Stimulated activated effector memory CD8-positive, alpha-beta T cell treated with anti-CD3 and anti-CD28 coated beads, Interleukin-12 subunit alpha, Interleukin-12 subunit beta, amount 100 ng/mL, for 72 hours (primary cell): ENCODE results near the gene OLA1.
A peak's percentile ranks its signal among the peaks of the same experiment; 100 is the strongest.
"Not testable (repeated sequence)": the region's sequence is repeated elsewhere in the genome, so short reads cannot be mapped to it uniquely, and the experiment has no call there.

ENCODE experiments used
- ATAC-seq: fragments of 150-1000 bp; cut with Tn5 transposase; 2 replicates; pipeline ENCODE4 v1.10.0; 2021
- DNase-seq, 2 donors: peaks; one replicate each; pipeline ENCODE4 v3.0.0; 2021 to 2022; ENCODE audit warnings: low spot score in 2 of 2
- H3K27ac Mint-ChIP-seq: one replicate; pipeline ENCODE4 v1.8.0; 2022; ENCODE audit warnings: mild to moderate bottlenecking, mixed read lengths
- H3K36me3 Mint-ChIP-seq: one replicate; pipeline ENCODE4 v1.8.0; 2022; ENCODE audit warnings: mild to moderate bottlenecking, mixed read lengths
- H3K4me1 Mint-ChIP-seq: one replicate; pipeline ENCODE4 v1.8.0; 2022; ENCODE audit warnings: mixed read lengths
- H3K4me3 Mint-ChIP-seq: one replicate; pipeline ENCODE4 v1.8.0; 2022; ENCODE audit warnings: mild to moderate bottlenecking, mixed read lengths
- H3K9me3 Mint-ChIP-seq: one replicate; pipeline ENCODE4 v1.8.0; 2022; ENCODE audit warnings: mixed read lengths

Gene OLA1

DNA sequence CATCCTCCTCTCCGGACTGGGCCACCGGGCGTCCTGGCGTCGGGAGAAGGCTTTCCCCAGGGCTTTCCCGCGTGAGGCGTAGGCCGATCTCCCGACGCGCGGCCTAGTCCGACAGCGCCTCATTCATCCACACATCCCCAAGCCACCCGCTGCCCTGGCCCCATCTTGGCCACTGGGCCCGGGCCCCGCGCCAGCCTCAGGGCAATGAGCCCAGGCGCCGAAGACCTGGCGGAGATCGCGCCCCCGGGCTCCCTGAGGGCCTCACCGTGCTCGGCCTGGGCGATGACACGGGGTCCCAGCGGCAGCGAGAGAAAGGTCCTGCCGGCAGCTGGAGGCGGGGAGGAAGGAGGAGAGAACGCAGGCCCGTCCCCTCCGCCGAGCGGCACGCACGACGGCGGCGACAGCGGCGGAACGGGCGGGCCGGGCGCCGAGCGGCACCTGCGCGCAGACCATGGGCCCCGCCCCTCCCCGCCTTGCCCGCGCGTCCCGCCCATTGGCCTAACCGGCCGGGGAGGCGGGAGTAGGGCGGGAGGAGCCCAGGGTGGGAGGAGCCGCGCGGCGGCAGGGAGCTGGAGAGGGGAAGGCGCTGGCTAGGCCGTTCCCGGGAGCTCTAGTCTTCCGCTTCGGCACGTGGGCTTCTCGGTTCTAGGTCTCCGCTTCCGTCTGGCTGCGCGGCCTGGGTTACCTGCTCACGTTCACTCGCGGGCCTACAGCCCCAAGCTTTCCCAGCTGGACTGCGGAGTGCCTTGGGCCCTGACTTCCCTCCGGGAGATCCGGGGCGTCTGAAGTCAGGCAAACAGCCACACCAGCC, at the start of gene OLA1:
TSS of gene OLA1 (minus strand) at position 346 of the 811 bp plus-strand sequence. CDS start 1,717 bp downstream, outside the sequence.
- peaks cover 9% of the 10 kb centered on the region for H3K4me1 Mint-ChIP-seq
- H3K36me3 Mint-ChIP-seq = peaks cover 32% of the 10 kb centered on the region
- peak within 1 kb of the TSS; percentile 88 for H3K4me3 Mint-ChIP-seq
- H3K27ac Mint-ChIP-seq = peak within 1 kb of the TSS; percentile 91
- ATAC-seq = peak; percentile 98
- DNase-seq = peak; percentile 94 to 96
- H3K9me3 Mint-ChIP-seq = no peaks in the 10 kb centered on the region

DNA sequence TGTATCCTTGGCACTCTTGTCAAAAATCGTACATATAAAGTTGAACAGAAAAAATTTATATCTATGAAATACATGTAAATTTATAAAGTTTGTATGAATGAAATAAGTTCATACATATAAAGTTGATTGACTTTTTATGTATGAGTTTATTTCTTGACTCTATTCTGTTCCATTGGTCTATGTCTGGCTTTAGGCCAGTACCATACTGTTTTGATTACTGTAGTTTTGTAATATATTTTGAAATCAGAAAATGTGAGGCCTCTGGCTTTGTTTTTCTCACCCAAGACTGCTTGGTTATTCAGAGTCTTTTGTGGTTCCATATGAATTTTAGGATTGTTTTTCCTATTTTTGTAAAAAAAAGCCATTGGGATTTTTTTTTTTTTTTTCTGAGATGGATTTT, 44.6 kb upstream of the OLA1 start:
- Mint-ChIP-seq H3K9me3 (no peaks in the 10 kb centered on the region), H3K36me3 (no peaks in the 10 kb centered on the region), H3K4me1 (no peaks in the 10 kb centered on the region), H3K4me3 (no peak overlapping the region), H3K27ac (no peak overlapping the region)
- ATAC-seq = no peak
- no peak for DNase-seq

DNA sequence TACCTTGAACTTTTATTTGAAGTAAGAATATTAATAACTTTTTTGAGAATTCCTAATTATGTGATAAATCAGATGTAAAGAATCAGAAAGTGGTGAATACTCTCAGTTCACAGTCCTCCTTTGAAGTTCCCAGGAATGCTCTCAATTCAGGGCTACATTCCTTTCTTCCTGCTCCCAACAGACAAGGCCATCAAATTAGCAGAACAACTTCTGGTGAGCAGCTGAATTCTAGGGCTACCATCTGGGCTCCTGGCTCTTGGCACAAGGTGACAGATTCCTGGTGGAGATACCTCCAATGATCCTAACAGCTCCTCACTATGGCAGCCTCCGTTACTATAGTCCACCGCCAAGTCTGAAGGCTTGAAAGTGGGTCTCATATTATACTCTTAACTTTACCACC, 37.8 kb upstream of the OLA1 start:
- Mint-ChIP-seq H3K4me1 (no peaks in the 10 kb centered on the region), H3K27ac (no peak overlapping the region), H3K36me3 (no peaks in the 10 kb centered on the region), H3K9me3 (no peaks in the 10 kb centered on the region), H3K4me3 (no peak overlapping the region)
- ATAC-seq = no peak
- DNase-seq = no peak

DNA sequence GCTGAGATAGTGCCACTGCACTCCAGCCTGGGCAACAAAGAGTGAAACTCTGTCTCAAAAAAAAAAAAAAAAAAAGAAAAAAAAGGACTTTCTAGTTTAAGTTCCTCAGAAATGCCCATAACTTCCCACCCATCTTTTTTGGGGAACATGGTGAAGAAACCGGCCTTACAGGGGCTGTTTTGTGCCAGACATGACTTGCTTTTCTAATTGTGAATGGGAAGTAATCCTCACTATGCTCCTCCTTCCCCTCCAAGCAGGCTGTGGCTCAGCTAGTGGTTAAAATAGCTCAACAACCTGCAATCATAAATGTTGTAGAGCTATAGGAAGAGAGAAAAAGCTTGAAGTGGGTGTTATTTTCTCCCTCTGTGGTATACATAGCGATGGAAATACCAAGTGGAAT, 34.1 kb upstream of the OLA1 start:
- no peak for DNase-seq
- H3K9me3 Mint-ChIP-seq = no peaks in the 10 kb centered on the region
- no peaks in the 10 kb centered on the region for H3K36me3 Mint-ChIP-seq
- no peak overlapping the region for H3K27ac Mint-ChIP-seq
- no peak for ATAC-seq
- H3K4me1 Mint-ChIP-seq = no peaks in the 10 kb centered on the region
- no peak overlapping the region for H3K4me3 Mint-ChIP-seq

DNA sequence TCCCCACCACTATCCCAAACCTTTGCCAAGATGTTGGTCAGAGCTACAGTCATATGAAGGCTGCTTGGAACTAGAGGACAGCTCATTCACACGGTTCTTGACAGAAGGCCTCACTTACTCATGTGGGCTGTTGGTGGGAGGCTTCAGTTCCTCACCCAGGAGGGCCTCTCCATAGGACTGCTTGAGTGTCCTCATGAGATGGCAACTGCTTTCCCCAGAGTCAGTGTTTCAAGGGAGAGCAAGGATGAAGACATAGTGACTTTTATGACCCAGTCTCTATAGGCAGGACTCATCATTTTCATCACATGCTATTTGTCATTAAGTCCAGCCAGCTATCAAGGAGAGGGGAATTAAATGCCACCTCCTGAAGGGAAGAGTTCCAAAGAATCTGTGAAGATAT, 33.4 kb upstream of the OLA1 start:
- ATAC-seq (peak; percentile 19), DNase-seq (no peak)
- Mint-ChIP-seq H3K4me1 (no peaks in the 10 kb centered on the region), H3K9me3 (no peaks in the 10 kb centered on the region), H3K27ac (no peak overlapping the region), H3K4me3 (no peak overlapping the region), H3K36me3 (no peaks in the 10 kb centered on the region)

DNA sequence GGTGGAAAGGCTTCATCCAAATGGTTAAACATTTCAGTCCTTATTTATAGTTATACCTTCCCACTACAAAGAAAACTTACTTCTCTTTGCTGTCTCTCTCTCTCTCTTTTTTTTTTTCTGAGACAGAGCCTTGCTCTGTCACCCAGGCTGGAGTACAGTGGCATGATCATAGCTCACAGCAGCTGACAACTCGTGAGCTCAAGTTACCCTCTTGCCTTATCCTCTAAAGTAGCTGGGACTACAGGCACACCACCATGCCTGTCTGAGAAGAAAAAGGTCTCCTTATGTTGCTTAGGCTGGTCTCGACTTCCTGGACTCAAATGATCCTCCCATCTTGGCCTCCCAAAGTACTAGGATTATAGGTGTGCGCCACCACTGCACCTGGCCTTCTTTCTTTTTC, 32.3 kb upstream of the OLA1 start:
- Mint-ChIP-seq H3K27ac (no peak overlapping the region), H3K4me3 (no peak overlapping the region), H3K4me1 (no peaks in the 10 kb centered on the region), H3K36me3 (no peaks in the 10 kb centered on the region), H3K9me3 (no peaks in the 10 kb centered on the region)
- DNase-seq (no peak), ATAC-seq (no peak)

DNA sequence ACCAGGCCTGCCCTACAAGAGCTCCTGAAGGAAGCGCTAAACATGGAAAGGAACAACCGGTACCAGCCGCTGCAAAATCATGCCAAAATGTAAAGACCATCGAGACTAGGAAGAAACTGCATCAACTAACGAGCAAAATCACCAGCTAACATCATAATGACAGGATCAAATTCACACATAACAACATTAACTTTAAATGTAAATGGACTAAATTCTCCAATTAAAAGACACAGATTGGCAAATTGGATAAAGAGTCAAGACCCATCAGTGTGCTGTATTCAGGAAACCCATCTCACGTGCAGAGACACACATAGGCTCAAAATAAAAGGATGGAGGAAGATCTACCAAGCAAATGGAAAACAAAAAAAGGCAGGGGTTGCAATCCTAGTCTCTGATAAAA, 21.9 kb upstream of the OLA1 start:
- H3K4me1 Mint-ChIP-seq, H3K4me3 Mint-ChIP-seq, H3K27ac Mint-ChIP-seq: not testable (repeated sequence)

DNA sequence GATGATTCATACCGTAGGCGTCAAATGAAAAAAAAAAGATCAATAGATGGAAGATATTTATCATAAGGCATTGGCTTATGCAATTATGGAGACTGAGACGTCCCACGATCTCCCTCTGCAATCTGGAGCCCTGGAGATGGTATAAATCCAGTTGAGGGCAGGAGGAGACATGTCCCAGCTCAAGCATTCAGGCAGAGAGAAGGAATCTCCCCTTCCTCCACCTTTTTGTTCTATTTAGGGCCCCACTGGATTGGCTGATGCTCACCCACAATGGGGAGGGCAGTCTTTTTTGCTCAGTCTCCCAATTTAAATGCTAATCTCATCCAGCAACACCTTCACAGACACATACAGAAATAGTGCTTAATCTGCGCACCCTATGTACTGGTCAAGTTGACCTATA, 18.0 kb upstream of the OLA1 start:
- H3K27ac Mint-ChIP-seq = no peak overlapping the region
- H3K9me3 Mint-ChIP-seq = no peaks in the 10 kb centered on the region
- no peaks in the 10 kb centered on the region for H3K36me3 Mint-ChIP-seq
- H3K4me3 Mint-ChIP-seq = no peak overlapping the region
- no peaks in the 10 kb centered on the region for H3K4me1 Mint-ChIP-seq
- no peak for ATAC-seq
- no peak for DNase-seq

More for the DNA sequence above, 21.9 kb upstream of the OLA1 start:
- H3K36me3 Mint-ChIP-seq, DNase-seq, H3K9me3 Mint-ChIP-seq, ATAC-seq: not testable (repeated sequence)

DNA sequence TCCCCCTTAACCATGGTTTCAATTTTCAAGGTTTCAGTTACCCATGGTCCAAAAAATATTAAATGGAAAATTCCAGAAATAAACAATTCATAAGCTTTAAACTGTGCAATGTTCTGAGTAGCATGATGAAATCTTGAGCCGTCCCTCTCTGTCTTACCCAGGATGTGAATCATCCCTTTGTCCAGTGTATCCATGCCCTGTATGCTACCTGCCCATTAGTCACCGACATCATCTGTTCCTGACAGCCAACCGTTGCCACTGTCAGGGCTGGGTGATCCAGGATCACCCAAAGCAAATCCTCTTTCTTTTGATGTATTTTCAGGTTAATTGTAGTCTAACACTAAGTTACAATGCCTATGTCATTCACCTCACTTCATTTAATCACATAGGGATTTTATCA, 15.7 kb upstream of the OLA1 start:
- H3K4me1 Mint-ChIP-seq = no peaks in the 10 kb centered on the region
- H3K9me3 Mint-ChIP-seq = no peaks in the 10 kb centered on the region
- H3K4me3 Mint-ChIP-seq = no peak overlapping the region
- DNase-seq (no peak), ATAC-seq (no peak)
- no peak overlapping the region for H3K27ac Mint-ChIP-seq
- no peaks in the 10 kb centered on the region for H3K36me3 Mint-ChIP-seq

DNA sequence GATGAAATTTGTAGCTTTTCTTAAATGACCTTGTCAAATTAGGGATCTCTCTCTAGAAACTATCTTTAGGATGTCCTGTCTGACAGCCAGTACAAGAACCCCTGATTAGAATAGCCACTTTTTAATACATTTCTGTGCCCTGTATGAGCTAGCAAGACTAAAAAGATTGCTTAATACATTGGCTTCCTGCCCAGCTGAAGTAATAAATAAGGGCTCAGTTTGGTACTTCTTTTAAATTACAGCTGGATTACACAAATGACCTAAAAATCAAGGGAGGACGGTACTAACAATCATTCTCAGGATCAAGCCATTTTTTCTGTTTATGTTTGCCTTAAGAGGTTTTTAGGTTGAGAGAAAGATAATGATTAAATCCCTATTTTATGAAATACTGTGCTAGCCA, 11.6 kb upstream of the OLA1 start:
- no peak overlapping the region for H3K4me3 Mint-ChIP-seq
- no peaks in the 10 kb centered on the region for H3K9me3 Mint-ChIP-seq
- DNase-seq = no peak
- ATAC-seq = no peak
- no peak overlapping the region for H3K27ac Mint-ChIP-seq
- no peaks in the 10 kb centered on the region for H3K4me1 Mint-ChIP-seq
- no peaks in the 10 kb centered on the region for H3K36me3 Mint-ChIP-seq

DNA sequence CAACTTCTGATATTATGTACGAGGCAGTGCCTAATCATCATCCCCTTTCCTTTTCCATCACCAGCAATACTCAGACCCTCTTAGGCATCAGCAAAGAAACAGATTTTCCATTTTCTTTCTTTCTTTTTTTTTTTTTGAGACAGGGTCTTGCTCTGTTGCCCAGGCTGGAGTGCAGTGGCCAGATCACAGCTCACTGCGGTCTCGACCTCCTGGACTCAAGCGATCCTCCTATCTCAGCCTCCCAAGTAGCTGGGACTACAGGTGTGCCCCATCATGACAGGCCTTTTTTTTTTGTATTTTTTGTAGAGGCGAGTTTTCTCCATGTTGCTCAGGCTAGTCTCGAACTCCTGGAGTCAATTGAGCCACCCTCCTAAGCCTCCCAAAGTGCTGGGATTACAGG, 5.9 kb upstream of the OLA1 start:
- Mint-ChIP-seq H3K4me3 (no peak overlapping the region), H3K4me1 (no peaks in the 10 kb centered on the region), H3K9me3 (no peaks in the 10 kb centered on the region), H3K36me3 (no peaks in the 10 kb centered on the region), H3K27ac (no peak overlapping the region)
- ATAC-seq (no peak), DNase-seq (no peak)

DNA sequence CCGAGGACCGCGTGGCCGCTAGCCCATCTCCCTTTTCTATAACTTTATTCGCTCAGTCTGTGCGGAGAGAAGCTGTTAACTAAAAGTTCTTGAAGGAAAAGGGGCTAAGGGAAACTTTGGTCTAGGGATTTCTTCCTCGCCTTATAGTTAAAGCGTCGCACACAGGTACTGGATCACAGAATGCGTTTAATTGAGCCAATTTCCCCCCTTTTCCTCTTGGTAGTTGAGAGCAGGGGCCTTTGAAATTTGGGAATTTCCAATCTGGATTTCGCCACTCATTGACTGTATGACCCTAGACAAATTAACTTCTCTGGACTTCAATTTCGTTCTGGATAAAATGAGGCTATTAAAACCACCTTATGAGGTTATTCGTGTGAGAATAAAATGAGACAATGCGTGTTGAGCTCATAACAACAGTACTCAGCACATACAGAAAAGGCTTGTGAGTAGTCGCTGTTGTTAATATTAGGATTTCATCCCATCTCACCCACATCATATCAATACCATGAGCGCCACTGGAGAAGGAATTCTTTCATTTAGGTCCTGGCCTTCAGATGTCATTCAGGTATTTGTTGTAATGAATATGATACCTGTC, 763 bp upstream of the OLA1 start:
- ATAC-seq (no peak), DNase-seq (no peak)
- Mint-ChIP-seq H3K4me3 (peak overlapping the region; percentile 88), H3K27ac (peak overlapping the region; percentile 91), H3K9me3 (no peaks in the 10 kb centered on the region), H3K4me1 (peaks cover 9% of the 10 kb centered on the region), H3K36me3 (peaks cover 26% of the 10 kb centered on the region)

DNA sequence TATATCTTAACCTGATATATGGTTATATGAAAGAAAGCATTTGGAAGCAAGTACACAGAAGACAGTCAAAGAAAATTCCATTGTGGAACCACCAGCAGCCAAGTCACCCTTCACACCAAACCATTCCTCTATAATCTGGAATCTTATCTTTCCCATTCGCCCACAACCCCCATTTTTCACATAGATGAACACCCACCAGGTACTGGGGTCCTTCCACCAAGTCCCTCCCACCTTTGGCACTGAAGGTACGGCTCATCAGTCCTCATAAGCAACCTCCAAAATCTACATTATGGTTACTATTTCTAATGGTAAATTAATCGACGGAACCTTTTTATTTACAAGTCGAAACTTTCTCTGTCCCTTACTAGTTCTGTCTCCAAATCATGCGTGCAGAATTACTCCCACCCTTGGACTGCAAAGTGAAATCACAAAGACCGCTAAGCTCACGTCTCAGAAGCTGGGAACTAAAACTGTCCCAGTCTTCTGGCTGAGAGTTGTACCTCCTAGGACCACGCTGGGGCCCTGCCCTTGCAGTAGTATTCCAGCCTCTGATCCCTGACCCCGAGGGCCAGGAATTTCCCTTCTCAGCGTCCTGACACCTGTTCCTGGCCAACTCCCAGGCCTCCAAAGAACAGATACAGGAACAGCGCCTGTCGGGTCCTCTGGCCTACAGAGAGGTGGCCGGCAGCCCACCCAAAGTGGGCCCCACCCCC, 702 bp downstream of the OLA1 start:
- Mint-ChIP-seq H3K9me3 (no peaks in the 10 kb centered on the region), H3K27ac (peak overlapping the region; percentile 91), H3K4me3 (peak overlapping the region; percentile 88), H3K36me3 (peaks cover 35% of the 10 kb centered on the region), H3K4me1 (peaks cover 9% of the 10 kb centered on the region)
- ATAC-seq (peak; percentile 0), DNase-seq (peak in 1 of 2 donors; percentile 13)

DNA sequence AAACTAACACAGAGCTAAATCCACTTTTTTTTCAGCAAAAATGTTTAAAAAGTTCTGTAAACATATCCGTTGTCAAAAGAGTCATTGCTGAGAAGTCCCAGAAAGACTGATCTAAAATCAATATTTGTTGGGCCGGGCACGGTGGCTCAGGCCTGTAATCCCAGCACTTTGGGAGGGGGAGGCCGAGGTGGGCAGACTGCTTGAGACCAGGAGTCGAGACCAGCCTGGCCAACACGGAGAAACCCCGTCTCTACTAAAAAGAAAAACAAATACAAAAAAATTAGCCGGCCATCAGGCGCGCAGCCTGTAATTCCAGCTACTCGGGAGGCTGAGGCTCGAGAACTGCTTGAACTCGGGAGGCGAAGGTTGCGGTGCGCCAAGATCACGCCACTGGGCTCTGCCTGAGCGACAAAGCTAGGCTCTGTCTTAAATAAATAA, 1.4 kb downstream of the OLA1 start:
- H3K4me3 Mint-ChIP-seq = peak overlapping the region; percentile 88
- H3K36me3 Mint-ChIP-seq = peaks cover 42% of the 10 kb centered on the region
- peaks cover 9% of the 10 kb centered on the region for H3K4me1 Mint-ChIP-seq
- no peaks in the 10 kb centered on the region for H3K9me3 Mint-ChIP-seq
- H3K27ac Mint-ChIP-seq = no peak overlapping the region
- ATAC-seq = no peak
- DNase-seq = no peak

DNA sequence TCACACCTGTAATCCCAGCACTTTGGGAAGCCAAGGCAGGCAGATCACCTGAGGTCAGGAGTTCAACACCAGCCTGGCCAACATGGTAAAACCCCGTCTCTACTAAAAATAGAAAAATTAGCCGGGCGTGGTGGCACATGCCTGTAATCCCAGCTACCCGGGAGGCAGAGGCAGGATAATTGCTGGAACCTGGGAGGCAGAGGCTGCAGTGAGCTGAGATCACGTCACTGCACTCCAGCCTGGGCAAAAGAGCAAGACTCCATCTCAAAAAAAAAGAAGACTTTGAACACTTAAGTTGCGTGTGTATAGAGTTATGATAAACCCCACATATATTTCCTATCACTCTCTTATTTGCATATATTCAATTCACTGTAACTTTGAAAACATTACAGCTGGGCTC, 2.7 kb downstream of the OLA1 start:
- H3K27ac Mint-ChIP-seq, DNase-seq, ATAC-seq, H3K9me3 Mint-ChIP-seq, H3K4me3 Mint-ChIP-seq: not testable (repeated sequence)
- H3K36me3 Mint-ChIP-seq = peaks cover 42% of the 10 kb centered on the region
- peaks cover 13% of the 10 kb centered on the region for H3K4me1 Mint-ChIP-seq

DNA sequence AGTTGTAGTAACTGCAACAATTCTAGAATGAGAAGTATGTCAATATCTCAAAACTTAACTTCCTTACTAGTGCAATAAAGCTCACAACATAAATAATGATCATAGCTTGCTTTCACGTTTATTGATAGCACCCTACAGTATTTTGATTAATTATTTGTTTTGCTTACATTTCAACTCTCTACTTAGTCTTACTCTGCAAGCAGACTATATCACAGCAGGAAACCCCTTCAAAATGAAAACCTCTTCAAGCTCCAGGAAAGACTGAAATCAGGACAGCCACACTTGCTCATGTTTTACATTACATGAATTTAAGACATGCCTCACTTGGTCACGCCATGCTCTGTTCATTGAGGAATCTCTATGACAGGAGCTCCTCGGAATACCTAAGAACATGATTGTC, 3.3 kb downstream of the OLA1 start:
- Mint-ChIP-seq H3K36me3 (peaks cover 42% of the 10 kb centered on the region), H3K27ac (no peak overlapping the region), H3K4me3 (no peak overlapping the region), H3K9me3 (no peaks in the 10 kb centered on the region), H3K4me1 (peaks cover 15% of the 10 kb centered on the region)
- ATAC-seq (no peak), DNase-seq (no peak)
